OCI-M2 (cell line): ENCODE data around the gene PSMB9.
A peak's percentile ranks its signal among the peaks of the same experiment; 100 is the strongest.

ENCODE experiments used
- DNase-seq: peaks from one replicate; lab custom pipeline; 2025; ENCODE audit not compliant: unreplicated experiment; lab: John Stamatoyannopoulos, UW

The PSMB9 gene

DNA sequence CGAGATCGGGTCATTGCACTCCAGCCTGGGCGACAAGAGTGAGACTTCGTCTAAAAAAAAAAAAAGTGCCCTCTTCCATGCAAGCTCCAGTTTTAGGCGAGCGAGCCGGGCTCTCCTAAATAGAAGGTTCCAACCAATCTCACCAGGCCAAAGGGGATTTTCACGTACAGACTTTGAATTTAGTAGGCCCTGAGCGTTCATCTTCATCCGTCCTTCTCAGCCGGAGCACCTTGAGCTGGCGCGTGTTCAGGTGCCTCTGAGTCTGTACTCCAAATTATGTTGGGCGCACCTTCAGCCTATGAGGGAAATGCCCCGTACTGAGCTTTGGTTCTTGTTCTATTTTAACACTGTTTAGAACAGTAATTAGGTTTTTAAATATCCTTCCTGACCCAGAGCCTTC is 14.6 kb upstream of the PSMB9 start:
- no peak for DNase-seq

DNA sequence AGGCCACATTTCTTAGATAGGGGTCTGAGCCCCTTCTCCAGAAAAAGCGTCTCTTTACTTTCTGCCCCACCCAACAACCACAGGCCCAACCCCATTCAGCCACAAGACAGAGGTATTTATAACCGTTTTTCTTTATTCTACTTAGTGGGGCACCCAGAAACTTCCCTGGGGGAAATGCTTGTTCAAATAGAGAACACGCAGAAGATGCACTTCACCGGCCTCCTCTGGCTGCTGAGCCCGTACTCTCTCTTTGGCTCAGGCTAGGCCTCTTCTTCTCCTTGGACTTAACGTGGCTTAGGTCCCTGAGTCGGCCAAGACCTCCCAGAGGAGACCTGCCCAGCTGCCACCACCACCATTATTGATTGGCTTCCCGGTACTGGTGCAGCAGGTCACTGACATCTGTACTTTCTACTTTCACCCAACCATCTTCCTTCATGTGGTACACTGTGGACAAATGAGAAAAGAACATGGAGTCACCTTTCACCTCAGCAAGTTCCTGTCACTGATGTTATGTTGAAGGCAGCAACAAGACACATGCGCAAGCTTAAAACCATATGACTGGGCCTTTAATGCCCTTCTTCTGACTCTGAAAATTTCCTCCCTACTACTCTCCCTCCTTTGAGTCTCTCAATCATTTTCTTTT is 13.3 kb upstream of the PSMB9 start:
- no peak for DNase-seq

DNA sequence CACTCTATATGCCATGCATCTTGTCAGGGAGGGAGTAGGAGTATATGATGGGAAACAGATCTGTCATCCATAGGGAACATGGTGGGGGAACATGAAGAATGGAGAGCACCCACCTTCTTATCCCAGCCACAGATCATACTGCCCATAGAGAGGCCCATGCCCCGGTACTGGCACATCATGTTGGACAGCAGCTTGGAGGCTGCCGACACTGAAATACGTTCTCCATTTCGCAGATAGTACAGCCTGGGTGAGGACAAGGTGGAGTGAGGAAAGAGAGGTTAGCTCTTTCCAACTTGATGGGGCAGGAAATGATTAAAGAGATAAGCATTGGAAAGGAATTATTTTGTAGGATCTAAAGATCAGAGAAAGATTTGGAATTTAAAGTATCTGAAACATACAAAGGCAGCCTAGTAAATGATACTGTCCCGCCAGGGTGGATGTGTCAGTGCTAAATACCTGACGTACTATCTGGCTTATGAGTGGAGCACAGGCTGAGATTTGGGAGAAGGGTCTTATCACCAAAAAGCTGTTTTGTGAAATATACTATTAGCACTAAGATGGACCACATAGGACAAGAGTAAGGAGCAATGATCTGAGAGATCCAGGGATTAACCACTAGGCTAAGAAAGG is 11.9 kb upstream of the PSMB9 start:
- DNase-seq, result no peak

DNA sequence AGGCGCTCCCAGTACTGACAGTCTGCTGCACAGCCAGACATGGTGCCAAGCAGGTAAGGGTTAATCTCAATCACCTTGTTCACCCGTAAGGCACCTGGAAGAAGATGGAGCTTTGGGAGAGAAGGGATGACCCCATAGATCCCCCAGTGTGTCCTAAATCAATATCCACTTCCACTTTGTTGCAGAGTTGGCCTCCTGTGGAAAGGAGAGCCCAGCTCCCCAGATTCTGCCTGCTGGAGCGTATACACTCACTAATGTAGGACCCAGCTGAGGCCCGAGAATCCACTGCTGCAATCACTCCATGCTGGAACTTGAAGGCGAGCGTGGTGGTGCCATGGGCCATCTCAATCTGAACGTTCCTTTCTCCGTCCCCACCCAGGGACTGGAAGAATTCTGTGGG is 11.3 kb upstream of the PSMB9 start:
- DNase-seq, result no peak

DNA sequence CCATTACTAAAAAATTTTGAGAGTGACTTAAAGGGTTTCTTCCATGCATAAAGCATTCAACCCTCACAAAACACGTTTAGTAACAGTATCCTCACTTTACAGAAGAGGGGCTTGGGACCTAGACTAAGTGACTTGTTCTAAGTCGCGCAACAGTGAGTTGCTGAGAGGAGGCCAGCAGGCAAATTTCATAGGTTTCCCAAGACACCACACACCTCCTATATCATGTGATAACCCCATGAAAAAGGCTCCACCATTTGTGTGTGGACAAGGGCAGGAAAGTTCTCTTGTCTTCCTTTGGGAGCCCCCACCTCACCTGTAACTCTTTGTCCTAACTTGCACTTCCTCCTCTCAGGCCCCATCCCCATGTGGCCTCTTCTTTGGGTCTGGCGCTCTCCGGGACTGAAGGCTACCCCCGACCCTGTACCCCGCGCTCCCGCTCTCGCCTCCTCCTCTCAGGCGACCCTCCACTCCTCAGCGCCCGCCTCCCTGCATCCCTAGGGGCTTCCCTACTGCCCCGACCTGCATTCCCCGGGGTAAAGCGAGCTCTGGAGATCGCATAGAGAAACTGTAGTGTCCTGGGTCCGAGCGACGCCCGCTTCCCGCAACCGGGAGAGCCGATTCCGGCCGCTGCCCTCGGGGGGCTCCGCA is 10.5 kb upstream of the PSMB9 start:
- no peak for DNase-seq

DNA sequence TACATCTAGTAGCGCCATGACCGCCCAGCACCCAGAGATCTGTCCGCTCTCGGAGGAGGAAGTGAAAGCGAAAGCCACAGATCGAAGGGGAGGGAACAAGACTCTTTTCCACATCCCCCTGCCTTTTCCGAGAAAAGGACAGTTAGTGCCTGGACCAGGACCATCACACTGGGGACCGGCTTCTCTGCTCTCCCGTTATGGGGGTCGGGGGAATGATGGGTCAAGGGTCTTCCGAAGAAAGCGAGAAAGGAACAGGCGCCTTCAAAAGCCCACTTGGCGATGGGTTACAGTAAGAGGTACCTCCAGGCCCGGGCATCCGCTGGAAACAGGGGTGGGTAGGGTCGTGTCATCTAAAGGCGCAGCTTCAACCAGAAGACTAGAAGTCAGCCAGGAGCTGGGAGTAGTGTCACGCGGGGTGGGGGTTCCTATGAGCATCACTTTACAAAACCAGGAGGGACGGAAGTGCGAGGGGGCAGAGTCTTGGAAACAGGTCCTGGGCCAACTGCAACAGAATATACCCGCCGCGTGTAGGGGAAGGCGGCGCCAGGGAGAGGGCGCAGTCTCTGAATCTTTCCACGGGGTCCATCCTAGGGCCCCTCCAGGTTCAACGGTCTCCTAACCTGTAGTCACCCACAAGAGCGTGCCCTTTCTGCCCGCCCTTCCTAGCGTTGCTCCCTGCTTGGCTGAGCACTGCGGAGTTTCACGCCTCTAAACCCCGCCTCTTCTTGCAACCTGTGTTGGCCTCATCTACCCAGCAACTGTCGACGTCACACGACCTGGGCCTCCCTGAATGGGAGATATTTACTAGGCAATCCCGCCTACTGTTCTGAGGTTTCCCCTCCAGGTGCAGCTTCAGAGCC is 9.8 kb upstream of the PSMB9 start, which contains the start of gene PSMB8:
Gene PSMB8, minus strand, starts transcription at position 69 of the 860 bp plus-strand sequence. Its CDS starts 51 bp downstream, at position 18.
- DNase-seq, result peak; percentile 59

DNA sequence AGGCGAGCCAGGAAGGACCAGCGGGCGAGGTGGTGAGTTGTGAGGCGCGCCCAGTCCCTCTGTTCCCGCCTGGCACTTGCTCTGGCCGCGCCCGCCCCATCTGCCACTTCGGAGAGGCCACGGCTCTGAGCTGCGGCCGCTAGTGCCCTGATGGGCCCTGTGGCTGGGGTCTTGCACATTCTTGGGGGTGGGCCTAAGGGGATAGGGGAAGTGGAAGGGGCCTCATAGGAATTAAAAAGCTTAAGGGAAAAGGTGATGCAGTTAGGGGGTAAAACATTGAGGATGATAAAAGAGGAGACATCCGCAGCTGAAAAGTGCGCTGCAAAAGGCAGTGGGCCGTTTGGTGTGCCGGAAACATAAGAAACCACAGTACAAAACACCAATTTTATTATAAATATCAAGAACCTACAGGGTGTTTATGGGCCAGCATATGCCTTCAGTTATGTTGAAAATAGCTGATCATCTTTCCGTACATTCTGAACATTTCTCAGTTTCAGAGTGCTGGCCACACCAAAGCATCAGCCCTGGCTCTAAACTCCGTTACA is 9.1 kb upstream of the PSMB9 start:
- DNase-seq, result no peak

DNA sequence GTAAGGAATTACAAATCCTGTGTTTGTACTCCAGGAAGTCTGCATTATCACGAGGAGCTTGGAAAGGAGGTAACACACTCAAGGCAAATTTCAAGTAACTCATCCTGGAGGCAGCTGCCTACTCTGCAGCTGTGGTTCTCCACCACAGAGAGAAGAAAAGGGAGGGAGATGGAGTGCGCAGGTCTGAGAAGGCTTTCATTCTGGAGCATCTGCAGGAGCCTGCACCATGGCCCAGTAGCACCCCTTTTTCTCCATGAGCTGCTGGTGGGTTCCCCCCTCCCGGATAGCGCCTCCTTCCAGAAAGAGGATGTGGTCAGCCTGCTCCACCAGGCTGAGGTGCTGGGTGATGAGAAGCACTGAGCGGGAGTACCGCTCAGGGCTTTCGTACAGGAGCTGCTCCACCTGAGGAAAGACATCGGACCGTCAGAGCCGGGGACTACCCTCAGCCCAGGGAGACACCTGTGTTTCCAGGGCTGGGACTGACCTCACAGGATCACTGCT is 8.6 kb upstream of the PSMB9 start:
- no peak for DNase-seq

DNA sequence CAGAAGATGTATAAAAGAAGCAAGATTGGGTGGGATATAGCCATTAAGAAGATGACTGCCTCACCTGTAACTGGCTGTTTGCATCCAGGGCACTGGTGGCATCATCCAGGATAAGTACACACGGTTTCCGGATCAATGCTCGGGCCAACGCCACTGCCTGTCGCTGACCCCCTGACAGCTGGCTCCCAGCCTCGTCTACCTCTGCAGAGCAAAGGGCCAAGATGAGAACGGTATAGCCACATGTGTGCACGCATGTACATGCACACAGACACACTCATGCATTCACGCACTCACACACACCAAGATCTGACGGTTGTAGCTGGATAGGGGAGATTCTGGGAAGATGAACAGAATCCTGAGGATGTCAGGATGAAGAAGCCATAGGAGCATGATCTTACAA is 7.0 kb upstream of the PSMB9 start:
- DNase-seq, result no peak

DNA sequence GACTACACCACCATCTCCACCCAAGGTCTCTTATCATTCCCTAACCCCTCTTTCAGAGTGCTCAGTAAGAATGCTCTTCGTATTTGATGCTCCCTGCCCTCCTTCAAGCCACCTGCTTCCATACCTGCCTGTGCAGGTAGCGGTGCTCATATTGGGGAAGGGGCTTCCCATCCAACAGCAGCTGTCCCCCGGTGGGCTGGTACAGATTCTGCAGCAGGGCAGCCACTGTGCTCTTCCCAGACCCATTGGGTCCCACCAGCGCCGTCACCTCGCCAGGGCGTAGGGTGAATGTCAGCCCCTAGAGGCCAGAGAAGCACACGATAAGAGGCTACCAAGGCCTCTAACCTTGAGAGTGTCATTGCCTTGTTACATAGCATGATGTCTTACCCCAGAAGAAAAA is 6.2 kb upstream of the PSMB9 start:
- DNase-seq, result no peak

DNA sequence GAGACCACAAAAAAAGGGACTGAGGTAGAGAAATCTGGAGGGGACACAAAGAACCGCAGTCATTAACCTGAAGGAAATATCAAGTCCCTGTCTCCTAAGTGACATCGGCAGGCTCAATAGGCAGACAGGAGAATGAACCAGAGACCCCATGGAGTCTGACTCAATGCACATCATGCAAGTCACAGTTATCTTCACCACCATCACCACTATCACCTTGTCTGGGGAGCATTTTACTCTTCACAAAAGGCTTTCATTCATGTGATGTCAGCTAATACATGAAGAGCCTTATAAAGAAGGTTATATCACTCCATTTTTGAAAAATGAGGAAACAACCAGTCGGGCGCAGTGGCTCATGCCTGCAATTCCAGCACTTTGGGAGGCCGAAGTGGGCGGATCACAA is 4.9 kb upstream of the PSMB9 start:
- DNase-seq, result no peak

DNA sequence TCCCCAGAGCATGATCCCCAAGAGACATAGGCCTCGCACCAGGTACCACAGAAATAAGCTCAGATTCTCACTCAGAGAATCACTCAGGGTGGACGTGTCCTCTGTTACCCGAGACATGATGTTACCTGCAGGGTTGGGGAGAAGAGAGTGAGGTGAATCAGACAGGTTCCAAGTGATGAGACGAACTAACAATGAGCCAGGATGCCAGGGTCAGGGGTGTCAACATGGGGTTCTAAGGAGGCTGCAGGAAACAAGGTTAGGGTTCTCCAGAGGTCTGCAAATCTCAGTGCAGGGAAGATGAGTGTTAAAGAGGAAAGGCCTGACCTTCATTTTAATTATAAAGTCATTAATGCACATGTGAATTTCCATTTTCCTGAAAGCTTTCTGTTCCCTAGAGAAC is 3.0 kb upstream of the PSMB9 start:
- no peak for DNase-seq

DNA sequence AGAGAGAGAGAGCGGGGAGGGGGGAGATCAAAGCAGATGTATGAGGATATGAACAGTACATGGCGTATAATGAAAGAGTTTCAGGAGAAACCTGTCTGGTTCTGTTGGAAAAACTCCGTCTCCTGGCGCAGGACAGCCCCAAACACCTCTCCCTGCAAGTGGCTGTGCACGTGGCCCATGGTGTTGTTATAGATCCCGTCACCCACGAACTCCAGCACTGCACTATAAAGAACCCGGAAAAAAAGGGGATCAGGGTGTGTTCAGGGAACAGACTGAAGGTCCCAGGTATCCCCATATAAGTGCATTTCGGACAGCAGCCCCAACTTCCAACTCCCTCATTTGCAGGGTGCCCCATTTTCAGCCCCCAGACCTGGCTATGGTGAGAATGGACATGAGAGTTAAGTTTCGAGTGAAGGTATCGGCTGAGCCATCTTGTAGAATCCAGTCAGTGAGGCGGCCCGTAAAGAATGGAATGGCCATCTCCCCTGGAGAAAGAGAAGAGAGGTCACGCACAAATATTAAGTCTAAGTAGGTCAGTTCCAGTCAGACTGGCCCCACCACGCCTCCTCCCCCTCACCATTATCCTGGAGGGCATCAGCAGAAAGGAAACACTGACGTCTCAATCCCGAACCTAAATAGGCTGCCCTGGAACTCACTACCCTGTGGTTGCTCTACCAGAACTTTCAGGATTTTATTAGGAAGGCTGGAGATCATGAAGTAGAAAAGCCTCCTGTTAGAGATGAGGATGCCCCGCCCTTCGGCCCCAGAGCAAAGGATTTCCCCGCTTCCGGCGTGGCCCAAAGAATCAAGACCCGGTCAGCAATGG is 1.8 kb upstream of the PSMB9 start:
- no peak for DNase-seq

DNA sequence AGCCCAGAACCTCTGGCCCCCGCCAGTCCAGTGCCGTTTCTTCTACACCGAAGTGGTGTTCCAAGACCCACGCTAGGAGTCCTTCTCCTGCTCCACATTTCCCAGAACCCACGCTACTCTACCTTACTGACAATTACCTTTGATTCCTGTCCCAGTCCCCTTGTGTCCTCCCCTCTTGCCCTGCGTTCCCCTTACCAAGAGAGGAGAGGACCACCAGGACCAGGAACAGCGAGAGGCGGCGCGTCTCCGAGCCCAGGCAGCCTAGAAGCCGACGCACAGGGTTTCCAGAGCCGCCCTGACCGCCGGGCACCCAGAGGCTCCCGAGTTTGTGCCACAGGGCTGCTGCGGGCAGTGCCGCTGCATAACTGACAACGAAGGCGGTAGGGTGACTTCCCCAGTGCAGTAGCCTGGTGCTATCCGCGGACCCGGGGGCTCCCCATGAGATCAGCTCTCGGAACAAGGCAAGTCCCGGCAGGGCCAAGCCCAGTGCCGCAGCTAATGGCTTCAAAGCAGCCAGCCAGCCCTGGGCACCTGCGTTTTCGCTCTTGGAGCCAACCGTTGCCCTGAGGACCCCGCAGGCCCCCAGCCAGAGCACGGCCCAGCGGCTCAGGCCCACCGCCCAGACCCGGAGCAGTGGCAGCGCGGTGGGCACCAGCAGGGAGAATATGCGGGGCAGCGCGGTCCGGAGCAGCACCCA is 1.0 kb upstream of the PSMB9 start:
- DNase-seq, result no peak

DNA sequence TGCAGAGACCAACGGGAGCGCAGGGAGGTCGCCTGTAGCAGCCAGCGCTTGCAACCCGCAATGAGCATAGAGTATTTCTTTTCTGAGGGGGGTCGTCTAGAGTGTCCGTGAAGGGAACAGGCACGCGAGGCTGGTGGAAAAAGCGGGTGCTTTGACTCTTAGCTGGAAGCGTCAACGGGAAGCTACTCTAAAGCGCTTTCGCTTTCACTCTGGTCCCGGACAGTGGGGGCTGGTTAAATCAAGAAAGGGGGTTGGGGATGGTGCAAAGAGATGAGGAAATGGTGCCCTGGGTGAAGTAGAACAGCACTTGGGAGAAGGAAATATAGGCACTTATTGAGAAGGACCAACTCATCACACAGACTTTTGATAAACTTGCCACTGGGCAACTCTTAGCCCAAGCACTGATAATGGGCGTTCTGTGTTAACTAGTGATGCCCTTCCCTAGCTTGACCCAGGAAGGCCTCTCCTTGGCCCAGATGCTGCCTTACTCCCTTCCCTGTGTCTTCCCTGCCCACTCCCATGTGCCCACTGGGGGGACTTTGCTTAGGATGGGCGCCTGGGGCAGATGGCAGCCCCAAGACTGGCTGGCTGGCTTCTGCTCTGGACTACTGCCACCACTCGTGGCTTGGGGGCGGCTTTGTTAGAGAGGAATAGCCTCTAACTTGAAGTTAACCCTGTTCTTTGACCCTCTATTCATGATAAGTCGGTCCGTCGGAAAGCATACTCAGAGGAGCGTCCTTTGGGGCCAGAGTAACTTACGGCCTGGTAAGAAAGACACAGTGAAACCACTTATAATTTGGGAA is 585 bp downstream of the PSMB9 start:
- no peak for DNase-seq

DNA sequence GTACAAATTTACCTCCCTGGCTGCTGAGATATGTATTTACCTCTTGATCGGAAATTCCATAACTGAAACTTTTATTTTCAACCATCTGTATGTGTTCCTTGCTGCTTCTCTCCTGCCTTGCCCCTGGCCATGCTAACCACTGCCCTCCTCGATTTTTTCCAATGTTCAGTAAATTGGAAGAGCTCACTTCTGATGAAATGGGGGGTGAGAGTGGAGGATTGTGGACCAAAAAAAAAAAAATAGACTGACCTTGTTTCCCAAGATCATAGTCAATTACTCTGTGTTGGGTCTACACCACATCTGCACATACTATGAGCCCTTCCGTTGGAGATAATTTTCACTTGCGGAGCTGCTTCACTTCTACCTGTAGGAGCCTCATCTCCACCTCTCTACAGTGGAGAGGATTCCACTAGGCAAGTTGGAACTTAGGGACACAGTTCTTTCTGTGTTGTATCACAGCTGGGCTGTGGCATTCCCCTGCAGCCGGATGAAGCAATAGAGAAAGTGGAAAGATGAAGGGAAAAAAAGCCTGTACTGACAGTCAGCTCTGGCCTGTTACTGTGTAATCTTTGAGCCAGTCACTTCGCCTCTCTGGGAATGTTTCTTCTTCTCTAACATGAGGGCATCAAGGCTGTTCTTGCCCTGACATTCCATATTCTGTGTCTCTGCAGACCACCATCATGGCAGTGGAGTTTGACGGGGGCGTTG is 1.6 kb downstream of the PSMB9 start:
- no peak for DNase-seq

DNA sequence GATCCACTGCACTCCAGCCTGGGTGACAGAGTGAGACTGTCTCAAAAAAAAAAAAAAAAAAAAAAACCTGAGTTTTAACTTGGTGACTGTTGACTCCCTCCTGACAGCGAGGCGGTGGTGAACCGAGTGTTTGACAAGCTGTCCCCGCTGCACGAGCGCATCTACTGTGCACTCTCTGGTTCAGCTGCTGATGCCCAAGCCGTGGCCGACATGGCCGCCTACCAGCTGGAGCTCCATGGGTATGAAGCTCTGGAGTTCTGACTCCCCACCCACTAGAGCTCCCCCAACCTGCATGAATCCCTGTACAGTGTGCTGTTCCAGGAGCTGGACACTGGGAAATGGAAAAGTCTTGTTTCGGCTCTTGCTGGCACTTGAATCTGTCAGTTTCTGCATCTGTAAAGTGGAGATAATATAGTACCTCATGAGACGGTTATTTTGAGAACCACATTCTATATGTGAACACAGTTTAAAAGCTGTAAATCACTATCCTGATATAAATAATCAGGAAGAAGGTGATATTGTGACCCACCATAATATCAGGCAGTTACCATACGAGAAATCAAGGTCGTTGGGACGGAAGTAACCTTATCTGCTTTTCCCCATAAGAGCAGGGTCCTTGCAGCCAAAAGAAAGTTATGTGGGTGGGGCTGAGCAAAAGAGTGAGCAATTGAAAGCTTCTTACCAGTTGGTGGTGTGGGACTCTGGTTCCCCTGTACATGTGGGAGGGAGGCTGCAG is 3.3 kb downstream of the PSMB9 start:
- no peak for DNase-seq

DNA sequence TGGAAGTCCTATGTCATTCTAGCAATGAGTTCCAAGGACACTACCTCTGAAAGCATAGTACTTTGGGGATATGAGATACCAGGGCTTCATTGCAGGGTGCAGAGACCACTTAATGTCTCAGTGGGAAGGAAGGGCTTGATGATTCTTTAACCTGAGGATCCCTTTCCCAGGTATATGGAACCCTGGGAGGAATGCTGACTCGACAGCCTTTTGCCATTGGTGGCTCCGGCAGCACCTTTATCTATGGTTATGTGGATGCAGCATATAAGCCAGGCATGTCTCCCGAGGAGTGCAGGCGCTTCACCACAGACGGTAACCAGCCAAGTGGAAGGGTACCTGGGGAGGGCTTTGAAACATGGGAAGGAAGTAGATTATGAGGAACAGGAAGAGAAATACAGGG is 4.2 kb downstream of the PSMB9 start:
- DNase-seq, result no peak
